GM19193 (cell line): ENCODE measurements around the gene PLCH2.

Experiments used
- POLR2A ChIP-seq: IDR thresholded peaks from 4 replicates; pipeline ENCODE4 v1.6.1; 2011; ENCODE audit not compliant: insufficient read depth, insufficient read length; ENCODE audit errors: extremely low read depth

Gene PLCH2

GRCh38 chr1:2496087-2496622 lies 20.1 kb downstream of the PLCH2 start:
- TF ChIP-seq POLR2A = no peak

- TF ChIP-seq POLR2A = no peak
Observed at GRCh38 chr1:2496746-2497145, 20.7 kb downstream of the PLCH2 start.

GRCh38 chr1:2497891-2498290 lies 21.8 kb downstream of the PLCH2 start:
- TF ChIP-seq POLR2A = no peak

GRCh38 chr1:2498648-2499047 lies 22.6 kb downstream of the PLCH2 start:
- TF ChIP-seq POLR2A = no peak

- no peak for TF ChIP-seq POLR2A
Observed at GRCh38 chr1:2499260-2499659, 23.2 kb downstream of the PLCH2 start.

- TF ChIP-seq POLR2A = no peak
Observed at GRCh38 chr1:2499986-2500596, 24.0 kb downstream of the PLCH2 start.

- TF ChIP-seq POLR2A = no peak
Observed at GRCh38 chr1:2501041-2501819, 25.1 kb downstream of the PLCH2 start.

- TF ChIP-seq POLR2A = no peak
Observed at GRCh38 chr1:2501820-2502119, 25.7 kb downstream of the PLCH2 start.

- TF ChIP-seq POLR2A = no peak
Observed at GRCh38 chr1:2502210-2502609, 26.1 kb downstream of the PLCH2 start.

- TF ChIP-seq POLR2A = no peak
Observed at GRCh38 chr1:2502661-2503553, 26.8 kb downstream of the PLCH2 start.

GRCh38 chr1:2503554-2504224 lies 27.6 kb downstream of the PLCH2 start:
- TF ChIP-seq POLR2A = no peak

GRCh38 chr1:2504225-2504948 lies 28.3 kb downstream of the PLCH2 start:
- no peak for TF ChIP-seq POLR2A

GRCh38 chr1:2504949-2505272 lies 28.8 kb downstream of the PLCH2 start:
- TF ChIP-seq POLR2A = no peak

GRCh38 chr1:2505461-2505994 lies 29.4 kb downstream of the PLCH2 start:
- TF ChIP-seq POLR2A = no peak
